Keratinocyte (primary cell): ENCODE results near the gene HSP90B1. TPM values are rescaled to one million over a fixed set of nuclear protein-coding genes. Genes with fewer than 3 reads are reported as not detected.
A peak's percentile ranks its signal among the peaks of the same experiment; 100 is the strongest.

Experiments
- DNase-seq: peaks from one replicate; pipeline ENCODE4 v3.0.0-alpha.2; 2011; ENCODE audit warnings: low read depth, missing footprints, low spot score
- FAIRE-seq: peaks from 2 replicates; lab custom pipeline; 2011; peaks lifted over from hg19 to GRCh38; lab: Jason Lieb, UNC
- H2AFZ ChIP-seq: 2 replicates; pipeline ENCODE4 v1.6.0; 2012; ENCODE audit warnings: low read length, control low read depth, inconsistent platforms; ENCODE audit not compliant: control insufficient read depth
- H3K27ac ChIP-seq: 2 replicates; pipeline ENCODE4 v1.5.1; 2011; ENCODE audit warnings: low read length; ENCODE audit not compliant: control insufficient read depth, insufficient read depth
- H3K27me3 ChIP-seq: 3 replicates; pipeline ENCODE4 v1.6.0; 2011; ENCODE audit warnings: low read length; ENCODE audit not compliant: control insufficient read depth, insufficient read depth; ENCODE audit errors: extremely low read depth
- H3K36me3 ChIP-seq, 2 experiments: 2 replicates in 1 of 2; 3 replicates in 1 of 2; pipeline ENCODE4 v1.5.1; 2011; ENCODE audit warnings: low read length in 2 of 2, mild to moderate bottlenecking in 1 of 2; ENCODE audit not compliant: control insufficient read depth in 2 of 2, insufficient read depth in 2 of 2; ENCODE audit errors: extremely low read depth in 1 of 2
- H3K4me1 ChIP-seq: 3 replicates; pipeline ENCODE4 v1.5.1; 2011; ENCODE audit warnings: low read length; ENCODE audit not compliant: control insufficient read depth, insufficient read depth; ENCODE audit errors: extremely low read depth
- H3K4me2 ChIP-seq: 3 replicates; pipeline ENCODE4 v1.6.0; 2011; ENCODE audit warnings: low read depth, low read length; ENCODE audit not compliant: control insufficient read depth, insufficient read depth; ENCODE audit errors: extremely low read depth
- H3K4me3 ChIP-seq, 3 experiments: fragments of 200-600 bp in 1 of 3; sonication (generic) in 1 of 3; 2 replicates in 2 of 3; 3 replicates in 1 of 3; pipeline ENCODE4 v1.5.1; 2011 to 2016; ENCODE audit warnings: low read length in 3 of 3, mild to moderate bottlenecking in 3 of 3, control low read depth in 2 of 3, inconsistent platforms in 1 of 3, low read depth in 1 of 3, mixed read lengths in 1 of 3, mixed run types in 1 of 3, moderate library complexity in 1 of 3; ENCODE audit not compliant: control insufficient read depth in 2 of 3, insufficient read depth in 2 of 3; ENCODE audit errors: extremely low read depth in 1 of 3
- H3K79me2 ChIP-seq: 2 replicates; pipeline ENCODE4 v1.6.0; 2012; ENCODE audit warnings: low read length; ENCODE audit not compliant: control insufficient read depth, insufficient read depth
- H3K9ac ChIP-seq: 3 replicates; pipeline ENCODE4 v1.6.0; 2011; ENCODE audit warnings: low read length; ENCODE audit not compliant: control insufficient read depth, insufficient read depth; ENCODE audit errors: extremely low read depth
- H3K9me1 ChIP-seq: 3 replicates; pipeline ENCODE4 v1.6.0; 2011; ENCODE audit warnings: low read length; ENCODE audit not compliant: control insufficient read depth, insufficient read depth; ENCODE audit errors: extremely low read depth
- H3K9me3 ChIP-seq: 2 replicates; pipeline ENCODE4 v1.5.1; 2012; ENCODE audit warnings: low read depth, low read length; ENCODE audit not compliant: control insufficient read depth
- H4K20me1 ChIP-seq: 3 replicates; pipeline ENCODE4 v1.6.0; 2011; ENCODE audit warnings: low read length; ENCODE audit not compliant: control insufficient read depth, insufficient read depth; ENCODE audit errors: extremely low read depth
- EZH2 ChIP-seq: IDR thresholded peaks from one replicate; pipeline ENCODE4 v1.6.1; 2012; ENCODE audit warnings: inconsistent platforms, mild to moderate bottlenecking, low read length, moderate library complexity
- dilution Hi-C: fragments of 300-500 bp; cut with MboI; formaldehyde crosslinking; loops from one replicate; pipeline ENCODE4 v1.7.0; 2020; ENCODE audit warnings: low sequenced_read_pairs; ENCODE audit not compliant: extremely low pct_ligation_motif_present
- polyA plus RNA-seq, 5 experiments: library from polyadenylated mRNA; depleted of rRNA in 3 of 5; stranded (reverse) in 3 of 5; stranded (forward) in 1 of 5; unstranded in 1 of 5; fragments of >200 nt; gene quantifications; 1 replicate in 1 of 5; 2 replicates in 3 of 5; 3 replicates in 1 of 5; pipeline versions ENCODE4 v1.2.1 to v1.2.3, GENCODE V29; 2011 to 2012; ENCODE audit warnings: missing spikeins in 2 of 5, low read depth in 1 of 5, low replicate concordance in 1 of 5
- TF ChIP-seq, protein P1 (sequence below), 3 experiments: IDR thresholded peaks in 1 of 3; conservative IDR thresholded peaks in 1 of 3; optimal IDR thresholded peaks in 1 of 3; 2 replicates in 2 of 3; 3 replicates in 1 of 3; pipeline versions ENCODE3 to v1.5.1; 2011; ENCODE audit warnings: low read length in 3 of 3, mild to moderate bottlenecking in 3 of 3, moderate library complexity in 2 of 3, control low read depth in 1 of 3, inconsistent platforms in 1 of 3; ENCODE audit not compliant: insufficient read depth in 2 of 3; ENCODE audit errors: extremely low read depth in 1 of 3

Gene HSP90B1
- polyA plus RNA-seq, 1 donor (not counting 4 experiments of a cell fraction or from before 2014, with no cell fraction given), result 954 TPM

- Histone ChIP-seq H4K20me1 (no peaks in the 10 kb centered on the region), H3K79me2 (peaks cover 29% of the 10 kb centered on the region), H2AFZ (peak overlapping the region; percentile 96), H3K27me3 (no peaks in the 10 kb centered on the region), H3K9me3 (no peaks in the 10 kb centered on the region), H3K4me3 (peak overlapping the region; percentile 79 to 93 (median 90)), H3K36me3 (peaks cover 8 to 12% of the 10 kb centered on the region in 2 experiments), H3K9me1 (no peaks in the 10 kb centered on the region), H3K4me1 (peaks cover 13% of the 10 kb centered on the region), H3K9ac (peak overlapping the region; percentile 95), H3K27ac (peak overlapping the region; percentile 85), H3K4me2 (peak overlapping the region; percentile 84)
- DNase-seq (no peak), FAIRE-seq (no peak)
- TF ChIP-seq, protein P1, sequence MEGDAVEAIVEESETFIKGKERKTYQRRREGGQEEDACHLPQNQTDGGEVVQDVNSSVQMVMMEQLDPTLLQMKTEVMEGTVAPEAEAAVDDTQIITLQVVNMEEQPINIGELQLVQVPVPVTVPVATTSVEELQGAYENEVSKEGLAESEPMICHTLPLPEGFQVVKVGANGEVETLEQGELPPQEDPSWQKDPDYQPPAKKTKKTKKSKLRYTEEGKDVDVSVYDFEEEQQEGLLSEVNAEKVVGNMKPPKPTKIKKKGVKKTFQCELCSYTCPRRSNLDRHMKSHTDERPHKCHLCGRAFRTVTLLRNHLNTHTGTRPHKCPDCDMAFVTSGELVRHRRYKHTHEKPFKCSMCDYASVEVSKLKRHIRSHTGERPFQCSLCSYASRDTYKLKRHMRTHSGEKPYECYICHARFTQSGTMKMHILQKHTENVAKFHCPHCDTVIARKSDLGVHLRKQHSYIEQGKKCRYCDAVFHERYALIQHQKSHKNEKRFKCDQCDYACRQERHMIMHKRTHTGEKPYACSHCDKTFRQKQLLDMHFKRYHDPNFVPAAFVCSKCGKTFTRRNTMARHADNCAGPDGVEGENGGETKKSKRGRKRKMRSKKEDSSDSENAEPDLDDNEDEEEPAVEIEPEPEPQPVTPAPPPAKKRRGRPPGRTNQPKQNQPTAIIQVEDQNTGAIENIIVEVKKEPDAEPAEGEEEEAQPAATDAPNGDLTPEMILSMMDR (optimal IDR thresholded peaks at IDR 0.05 in 1 of 3, IDR thresholded peaks at IDR 0.05 in 1 of 3, conservative IDR thresholded peaks at IDR 0.05 in 1 of 3; ENCODE audit: extremely low read depth in 1 of 3, insufficient read depth in 2 of 3, low read length in 3 of 3), result no peak
- no peak for TF ChIP-seq EZH2
- dilution Hi-C loops, result no loop called here
These were observed 26.4 kb downstream of the HSP90B1 start for GRCh38 chr12:103956509-103957027.

GRCh38 chr12:103957865-103958388 is 27.7 kb downstream of the HSP90B1 start:
- H3K27me3 ChIP-seq, result no peaks in the 10 kb centered on the region
- no peak overlapping the region for H2AFZ ChIP-seq
- dilution Hi-C loops, result no loop called here
- H3K9me3 ChIP-seq, result no peaks in the 10 kb centered on the region
- H3K27ac ChIP-seq, result peak overlapping the region; percentile 85
- no peaks in the 10 kb centered on the region for H3K9me1 ChIP-seq
- no peak overlapping the region for H3K4me3 ChIP-seq
- TF ChIP-seq EZH2, result no peak
- TF ChIP-seq, protein P1 (optimal IDR thresholded peaks at IDR 0.05 in 1 of 3, IDR thresholded peaks at IDR 0.05 in 1 of 3, conservative IDR thresholded peaks at IDR 0.05 in 1 of 3; ENCODE audit: extremely low read depth in 1 of 3, insufficient read depth in 2 of 3, low read length in 3 of 3), result no peak
- no peak for DNase-seq
- no peak overlapping the region for H3K9ac ChIP-seq
- H3K4me2 ChIP-seq, result no peak overlapping the region
- H4K20me1 ChIP-seq, result no peaks in the 10 kb centered on the region
- FAIRE-seq, result no peak
- peaks cover 4 to 8% of the 10 kb centered on the region in 2 experiments for H3K36me3 ChIP-seq
- H3K79me2 ChIP-seq, result peaks cover 32% of the 10 kb centered on the region
- peaks cover 13% of the 10 kb centered on the region for H3K4me1 ChIP-seq
